ENCODE data around the gene POLR1C.

POLR1C gene

GRCh38 chr6:43559328-43559727 is 42.4 kb downstream of the POLR1C start:
- no peak for TF ChIP-seq GATA3 (IDR thresholded peaks at IDR 0.05; ENCODE audit: low read depth, low read length)
- no peak for TF ChIP-seq GATA2 (IDR thresholded peaks at IDR 0.05; ENCODE audit: low read depth, low read length)

- TF ChIP-seq GATA2 (IDR thresholded peaks at IDR 0.05; ENCODE audit: low read depth, low read length) = no peak
- no peak for TF ChIP-seq GATA3 (IDR thresholded peaks at IDR 0.05; ENCODE audit: low read depth, low read length)
These were observed 54.1 kb downstream of the POLR1C start for GRCh38 chr6:43570876-43571441.
